ENCODE data around the gene NALCN.

Gene NALCN

DNA sequence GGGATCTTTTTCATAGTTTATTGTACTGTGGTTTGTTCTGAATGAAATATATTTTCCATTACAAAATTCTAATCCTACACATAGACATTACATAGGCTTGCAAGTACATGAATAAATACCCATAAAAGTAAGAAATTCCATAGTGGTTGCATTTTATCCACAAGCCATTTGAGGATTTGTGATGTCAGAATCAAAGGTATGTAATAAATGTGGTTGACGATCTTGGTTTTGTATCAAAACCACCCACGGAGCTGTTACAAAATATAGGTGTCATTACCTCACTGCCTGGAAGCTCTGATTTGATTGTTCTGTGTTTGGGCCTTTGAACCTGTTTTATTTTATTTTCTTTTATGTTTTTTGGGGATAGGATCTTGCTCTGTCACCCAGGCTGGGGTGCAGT, 125.1 kb downstream of the NALCN start:
- no peak for DNase-seq (ENCODE audit: low spot score)

- no peak for DNase-seq (ENCODE audit: low spot score)
These were observed 126.5 kb downstream of the NALCN start for GRCh38 chr13:101289764-101290163.

- no peak for DNase-seq (ENCODE audit: low spot score)
These were observed 132.5 kb downstream of the NALCN start for GRCh38 chr13:101283782-101284181.

GRCh38 chr13:101272886-101273285, 143.4 kb downstream of the NALCN start:
- DNase-seq (ENCODE audit: low spot score): no peak

GRCh38 chr13:101271681-101272245, 144.5 kb downstream of the NALCN start:
- DNase-seq (ENCODE audit: low spot score): no peak

DNA sequence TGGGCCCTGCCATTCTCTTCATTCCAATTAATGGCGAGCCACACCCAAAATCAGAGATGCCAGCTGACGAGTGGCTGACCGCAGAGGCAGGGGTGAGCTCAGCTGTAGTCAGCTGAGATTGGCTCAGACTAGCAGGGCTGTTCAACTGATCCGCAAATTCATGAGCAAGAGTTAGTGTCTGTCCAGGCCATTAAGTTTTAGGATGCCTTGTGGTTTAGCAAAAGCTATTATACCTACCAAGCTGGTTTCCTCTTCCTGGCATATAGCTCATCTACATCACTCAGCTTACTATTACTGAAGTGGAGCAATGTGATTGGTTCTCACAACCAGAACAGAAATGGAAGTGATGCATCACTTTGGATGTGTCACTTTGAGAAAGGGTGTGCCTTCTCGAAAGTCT, 148.7 kb downstream of the NALCN start:
- no peak for DNase-seq (ENCODE audit: low spot score)

DNA sequence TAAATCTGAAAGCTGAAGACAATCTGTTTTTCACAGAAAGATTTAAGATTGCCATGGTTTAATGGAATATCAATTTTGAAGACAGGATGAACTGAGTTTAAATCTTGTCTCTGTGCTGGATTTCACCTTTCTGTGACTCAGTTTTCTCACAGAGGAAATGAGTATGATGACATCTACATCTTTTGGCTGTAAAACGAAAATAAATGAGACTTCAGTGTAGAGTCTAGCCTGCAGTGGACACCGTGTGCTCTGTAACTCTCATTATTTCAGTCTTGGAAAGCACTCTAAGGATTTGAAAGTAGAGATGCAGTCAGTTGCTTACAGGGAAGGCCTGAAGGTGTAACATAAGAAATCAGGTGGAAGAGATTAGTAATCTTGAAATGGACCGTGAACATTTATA, 150.4 kb downstream of the NALCN start:
- DNase-seq (ENCODE audit: low spot score): no peak

GRCh38 chr13:101264931-101265330, 151.4 kb downstream of the NALCN start:
- DNase-seq (ENCODE audit: low spot score): no peak

DNA sequence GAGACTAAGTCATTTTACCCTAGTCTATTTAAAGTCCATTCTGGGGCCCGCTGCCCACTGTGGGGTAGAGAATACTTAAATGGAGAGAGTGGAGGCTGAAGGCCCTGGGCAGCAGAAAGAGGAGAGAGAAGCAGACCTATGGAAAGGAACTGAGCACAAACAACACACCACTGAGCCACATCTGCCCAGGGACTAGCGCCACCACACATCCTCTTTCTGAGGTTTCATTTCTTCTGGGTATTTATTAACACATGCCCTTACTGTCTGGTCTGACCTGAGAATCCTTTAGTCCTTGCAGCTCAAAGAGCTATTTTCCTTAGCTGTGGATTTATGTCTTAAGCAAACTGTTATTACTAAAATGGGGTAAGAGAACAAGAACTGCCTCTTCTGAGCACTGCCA, 154.0 kb downstream of the NALCN start:
- DNase-seq (ENCODE audit: low spot score): no peak

DNA sequence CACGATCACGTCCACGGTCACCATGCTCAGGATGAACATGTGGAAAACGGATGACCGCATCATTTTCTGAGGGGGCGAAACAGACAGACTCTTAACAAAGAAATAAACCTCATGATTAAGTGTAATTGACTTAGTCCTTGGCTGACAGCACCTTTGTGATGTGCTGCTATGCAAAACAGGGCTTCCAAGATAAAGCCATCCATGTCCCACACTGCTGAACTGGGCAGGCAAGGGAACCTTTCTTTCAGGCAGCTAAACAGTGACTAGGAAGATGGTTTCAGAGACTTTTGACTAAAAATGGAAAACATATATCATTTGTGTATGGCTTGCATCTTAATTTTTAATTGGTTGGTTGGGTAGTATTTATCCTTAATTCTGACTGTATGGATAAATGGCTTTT, 157.8 kb downstream of the NALCN start:
- DNase-seq (ENCODE audit: low spot score): no peak

DNA sequence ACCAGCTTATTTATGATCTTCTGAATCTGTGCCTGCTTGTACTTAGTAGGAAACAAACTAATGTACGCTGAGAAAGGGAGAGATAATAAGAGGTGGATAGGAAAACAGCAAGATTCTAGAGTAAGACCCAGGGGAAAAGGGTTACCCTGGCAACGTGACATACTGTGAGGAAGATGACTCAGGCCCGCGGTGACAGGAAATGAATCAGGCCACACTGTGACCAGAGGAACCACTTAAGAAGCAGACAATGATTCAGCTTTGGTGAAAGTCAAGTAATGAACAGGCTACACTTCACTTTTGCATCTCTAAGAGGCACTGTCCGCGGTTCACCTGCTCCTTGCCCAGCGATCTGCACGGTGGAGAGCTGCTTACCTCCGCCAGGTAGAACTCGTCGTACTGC, 158.2 kb downstream of the NALCN start:
- DNase-seq (ENCODE audit: low spot score): peak; percentile 28

DNA sequence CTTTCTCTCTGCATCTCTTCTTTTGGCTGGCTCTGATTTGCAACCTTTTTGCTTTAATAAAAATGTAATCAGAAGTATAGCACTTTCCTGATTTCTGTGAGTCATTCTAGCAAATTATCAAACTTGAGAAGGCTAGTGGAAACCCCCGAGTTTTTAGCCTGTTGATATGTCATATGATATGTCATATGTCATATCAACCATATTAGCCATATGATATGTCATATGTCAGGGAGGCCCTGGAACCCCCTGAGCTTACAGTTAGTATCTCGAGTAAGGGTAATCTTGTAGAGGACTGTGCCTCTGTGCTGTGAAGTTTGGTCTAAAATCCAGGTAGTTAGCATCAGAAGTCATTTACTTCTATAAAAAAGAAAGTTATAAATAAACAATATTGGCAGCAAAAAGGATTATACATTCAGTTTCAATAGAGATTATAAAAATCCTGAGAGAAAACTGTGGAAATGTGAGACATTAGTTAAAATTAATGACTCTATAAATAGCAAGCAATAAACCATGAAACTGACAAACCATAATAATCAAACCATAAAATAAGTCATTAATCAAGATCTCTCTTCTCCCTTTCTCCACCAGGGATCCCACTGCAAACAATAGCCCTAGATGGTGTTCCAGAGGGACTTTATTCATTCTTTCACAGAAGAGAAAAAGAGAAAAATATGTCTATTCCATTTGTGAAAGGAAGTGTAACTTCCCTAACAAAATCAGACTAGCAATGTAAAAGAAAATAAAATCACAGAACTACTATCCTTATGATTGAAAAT, 167.4 kb downstream of the NALCN start:
- DNase-seq (ENCODE audit: low spot score): no peak

- no peak for DNase-seq (ENCODE audit: low spot score)
These were observed 173.6 kb downstream of the NALCN start for GRCh38 chr13:101242720-101243119.

- no peak for DNase-seq (ENCODE audit: low spot score)
These were observed 177.8 kb downstream of the NALCN start for GRCh38 chr13:101238555-101238954.

- DNase-seq (ENCODE audit: low spot score): no peak
These were observed 184.4 kb downstream of the NALCN start for GRCh38 chr13:101231751-101232428.

- DNase-seq (ENCODE audit: low spot score): no peak
These were observed 185.9 kb downstream of the NALCN start for GRCh38 chr13:101230271-101230890.

DNA sequence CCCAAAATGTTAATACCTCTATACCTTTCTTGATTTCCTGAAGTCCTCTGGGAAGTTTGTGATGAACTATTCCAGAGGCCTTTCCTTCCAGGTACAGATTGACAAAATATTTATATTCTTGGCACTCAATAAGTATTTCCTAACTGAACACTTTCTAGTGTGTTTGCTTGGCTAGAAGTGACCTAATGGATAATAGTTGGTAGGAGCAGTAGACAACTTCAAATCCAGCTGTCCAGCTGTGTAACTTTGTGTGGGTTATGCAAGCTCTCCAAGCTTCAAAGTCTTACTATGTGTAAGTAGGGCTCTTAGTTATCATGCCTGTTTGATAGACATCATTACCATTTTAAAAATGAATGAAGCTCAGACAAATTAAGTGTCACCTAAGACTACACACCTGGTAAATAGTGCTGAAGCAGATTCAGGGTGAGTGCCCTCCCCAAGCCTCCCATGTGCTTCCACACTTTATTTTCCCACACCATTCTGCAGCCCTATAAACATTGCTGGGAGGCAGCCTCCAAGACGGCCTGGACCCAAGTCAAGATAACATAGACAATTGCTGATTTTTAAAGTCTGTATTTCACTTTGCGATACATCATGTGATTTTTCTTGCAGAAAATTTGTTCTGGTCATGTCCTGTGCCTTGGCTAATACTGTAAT, 196.6 kb downstream of the NALCN start:
- no peak for DNase-seq (ENCODE audit: low spot score)

- no peak for DNase-seq (ENCODE audit: low spot score)
These were observed 197.8 kb downstream of the NALCN start for GRCh38 chr13:101218484-101218883.

DNA sequence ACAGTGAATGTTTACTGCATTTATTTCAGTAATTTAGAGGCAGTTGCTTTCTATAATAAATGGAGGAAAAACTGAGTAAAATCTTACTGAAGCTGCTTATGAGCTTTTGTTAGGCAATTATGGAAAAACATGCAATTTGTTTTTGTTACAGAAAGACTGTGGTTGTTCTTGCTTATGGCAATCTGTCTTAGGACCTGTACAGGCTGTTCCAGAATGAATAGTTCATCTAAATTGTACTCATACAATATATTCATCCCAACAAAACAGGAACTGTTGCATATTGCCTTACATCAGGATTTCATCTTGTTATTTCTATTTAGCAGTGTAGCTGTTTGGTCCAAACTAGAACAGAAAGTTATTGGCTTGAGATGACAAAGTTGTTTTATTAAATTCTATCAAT, 199.2 kb downstream of the NALCN start:
- no peak for DNase-seq (ENCODE audit: low spot score)

DNA sequence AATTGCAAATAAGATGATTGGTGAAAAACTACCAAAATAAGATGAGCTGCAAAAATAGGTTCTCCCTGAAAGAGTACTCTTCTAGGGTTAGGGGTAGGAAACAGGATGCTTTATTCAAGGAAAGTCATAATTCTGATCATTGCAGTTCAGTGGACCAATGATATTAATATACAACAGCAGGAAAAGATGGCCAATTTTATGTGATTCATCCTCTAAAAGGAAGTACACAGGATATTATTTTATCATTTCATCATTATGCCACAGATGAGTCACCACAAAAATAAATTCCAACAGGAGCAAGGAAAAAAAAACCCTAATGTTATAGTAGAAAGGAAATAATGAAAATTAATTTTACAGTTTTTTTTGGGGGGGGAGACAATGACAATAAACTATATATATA, 205.0 kb downstream of the NALCN start:
- DNase-seq (ENCODE audit: low spot score): no peak

DNA sequence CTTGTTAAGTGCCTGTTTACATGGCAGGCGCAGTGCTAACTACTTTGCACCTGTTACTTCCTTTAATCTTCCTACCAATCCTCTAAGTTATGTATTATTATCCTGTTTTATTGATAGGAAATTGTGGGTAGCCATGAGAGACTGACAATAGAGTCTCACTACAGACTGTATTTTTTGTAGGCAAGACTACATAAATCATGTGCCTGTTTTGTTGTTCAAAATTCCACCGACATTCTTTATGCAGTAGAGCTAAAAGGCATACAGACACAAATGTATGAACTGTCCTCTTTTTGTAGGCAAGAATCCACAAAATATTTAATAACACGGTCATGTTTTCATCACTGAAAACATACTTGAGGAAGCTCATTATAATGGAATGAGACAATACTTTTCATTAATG, 205.5 kb downstream of the NALCN start:
- no peak for DNase-seq (ENCODE audit: low spot score)

GRCh38 chr13:101209206-101209893, 207.0 kb downstream of the NALCN start:
- no peak for DNase-seq (ENCODE audit: low spot score)
